Liver (tissue), 9 donors: Measurements from ENCODE around the gene C19orf67. TPM values are rescaled to one million over a fixed set of nuclear protein-coding genes. Genes with fewer than 3 reads are reported as not detected.

Source experiments
- DNase-seq: peaks from one replicate; pipeline ENCODE4 v3.0.0-alpha.2; 2017; ENCODE audit warnings: low spot score
- H3K27ac ChIP-seq, 2 donors: one replicate each; pipeline ENCODE4 v1.7.0; 2013; ENCODE audit warnings: inconsistent platforms in 2 of 2, low read length in 2 of 2, control low read depth in 1 of 2, low read depth in 1 of 2, mild to moderate bottlenecking in 1 of 2
- H3K27me3 ChIP-seq, 4 donors: one replicate each; pipeline versions ENCODE4 v1.6.1 to v1.7.0; 2013; ENCODE audit warnings: low read length in 3 of 4, inconsistent platforms in 1 of 4, mild to moderate bottlenecking in 1 of 4, moderate library complexity in 1 of 4; ENCODE audit not compliant: control insufficient read depth in 4 of 4, insufficient read depth in 4 of 4
- H3K36me3 ChIP-seq, 4 donors: one replicate each; pipeline versions ENCODE4 v1.6.1 to v1.7.0; 2013; ENCODE audit warnings: low read length in 3 of 4, mild to moderate bottlenecking in 3 of 4, low read depth in 1 of 4, moderate library complexity in 1 of 4; ENCODE audit not compliant: control insufficient read depth in 4 of 4, insufficient read depth in 3 of 4
- H3K4me1 ChIP-seq, 4 donors: one replicate each; pipeline versions ENCODE4 v1.6.1 to v1.7.0; 2013; ENCODE audit warnings: low read length in 3 of 4, mild to moderate bottlenecking in 3 of 4, moderate library complexity in 1 of 4; ENCODE audit not compliant: control insufficient read depth in 4 of 4, insufficient read depth in 4 of 4
- H3K4me3 ChIP-seq, 3 donors: one replicate each; pipeline versions ENCODE4 v1.6.1 to v1.7.0; 2013; ENCODE audit warnings: low read length in 3 of 3, control low read depth in 1 of 3, low read depth in 1 of 3, mild to moderate bottlenecking in 1 of 3
- H3K9ac ChIP-seq, 2 donors: one replicate each; pipeline ENCODE4 v1.7.0; 2013; ENCODE audit warnings: low read length in 2 of 2, mild to moderate bottlenecking in 2 of 2, moderate library complexity in 2 of 2, control low read depth in 1 of 2, low read depth in 1 of 2
- H3K9me3 ChIP-seq, 4 donors: one replicate each; pipeline versions ENCODE4 v1.6.1 to v1.7.0; 2013; ENCODE audit warnings: low read length in 3 of 4; ENCODE audit not compliant: control insufficient read depth in 4 of 4
- ATF3 ChIP-seq: IDR thresholded peaks from 2 replicates; pipeline ENCODE4 v1.6.1; 2016; ENCODE audit warnings: antibody characterized with exemption
- CTCF ChIP-seq: fragments of 150-350 bp; IDR thresholded peaks from 2 replicates; pipeline ENCODE4 v1.5.1; 2017; ENCODE audit warnings: improper control_type of control experiment, low read depth, low read length; ENCODE audit not compliant: missing input control
- EGR1 ChIP-seq, 2 donors: IDR thresholded peaks; 2 replicates each; pipeline ENCODE4 v1.6.1; 2016 to 2018; ENCODE audit warnings: antibody characterized with exemption in 2 of 2, low read depth in 2 of 2
- FOXA1 ChIP-seq: IDR thresholded peaks from 2 replicates; pipeline ENCODE4 v1.6.1; 2016; ENCODE audit warnings: antibody characterized with exemption
- GABPA ChIP-seq, 2 donors: IDR thresholded peaks in 1 of 2; conservative IDR thresholded peaks in 1 of 2; 2 replicates each; pipeline ENCODE4 v1.6.1; 2016; ENCODE audit warnings: antibody characterized with exemption in 2 of 2, mild to moderate bottlenecking in 1 of 2, moderate library complexity in 1 of 2
- HNF4A ChIP-seq, 2 donors: conservative IDR thresholded peaks; 2 replicates each; pipeline ENCODE4 v1.6.1; 2016; ENCODE audit warnings: antibody characterized with exemption in 2 of 2, mild to moderate bottlenecking in 2 of 2
- JUND ChIP-seq, 2 donors: IDR thresholded peaks; 2 replicates each; pipeline ENCODE4 v1.6.1; 2016; ENCODE audit warnings: antibody characterized with exemption in 2 of 2
- NR2F2 ChIP-seq: IDR thresholded peaks from 2 replicates; pipeline ENCODE4 v1.6.1; 2016; ENCODE audit warnings: antibody characterized with exemption
- RXRA ChIP-seq, 2 donors: IDR thresholded peaks; 2 replicates each; pipeline ENCODE4 v1.6.1; 2017 to 2018; ENCODE audit warnings: antibody characterized with exemption in 2 of 2, mild to moderate bottlenecking in 1 of 2
- SP1 ChIP-seq: IDR thresholded peaks from 2 replicates; pipeline ENCODE4 v1.6.1; 2018; ENCODE audit warnings: antibody characterized with exemption, mild to moderate bottlenecking
- TAF1 ChIP-seq: conservative IDR thresholded peaks from 2 replicates; pipeline ENCODE4 v1.6.1; 2016; ENCODE audit warnings: antibody characterized with exemption, mild to moderate bottlenecking
- ZBTB33 ChIP-seq: IDR thresholded peaks from 2 replicates; pipeline ENCODE4 v1.6.1; 2016; ENCODE audit warnings: antibody characterized with exemption
- WGBS: extraction: QIAGEN DNeasy Blood & Tissue Kit; methylation state at CpG from one replicate; pipeline ENCODE4 v1.1.7; 2013; 5-methylcytosine and 5-hydroxymethylcytosine counted together
- polyA plus RNA-seq, 2 donors: library from polyadenylated mRNA; stranded (reverse) in 1 of 2; unstranded in 1 of 2; fragments of 200-250 nt in 1 of 2; fragments of >200 nt in 1 of 2; fragmentation: Nextera tagmentation in 1 of 2; extraction: Ambion mirVana in 1 of 2; gene quantifications; one replicate each; pipeline versions ENCODE4 v1.2.1 to v1.2.3, GENCODE V29; 2013 to 2015
- total RNA-seq, 2 donors: library from RNA; depleted of rRNA; stranded (reverse); fragments of >200 nt; gene quantifications; one replicate each; pipeline ENCODE4 v1.2.3, GENCODE V29; 2014
- TF ChIP-seq, protein P1 (sequence below): IDR thresholded peaks from 2 replicates; pipeline ENCODE4 v1.6.1; 2016; ENCODE audit warnings: antibody characterized with exemption, mild to moderate bottlenecking
- TF ChIP-seq, protein P2 (sequence below): IDR thresholded peaks from 2 replicates; pipeline ENCODE4 v1.6.1; 2016; ENCODE audit warnings: antibody characterized with exemption
- donor health status: healthy.
- donor health status: healthy.
- donor health status: healthy.
- donor health status: healthy.
- donor health status: healthy.

C19orf67 gene
- total and polyA plus RNA-seq, 4 donors = 0.25 TPM; not detected in 3

DNA sequence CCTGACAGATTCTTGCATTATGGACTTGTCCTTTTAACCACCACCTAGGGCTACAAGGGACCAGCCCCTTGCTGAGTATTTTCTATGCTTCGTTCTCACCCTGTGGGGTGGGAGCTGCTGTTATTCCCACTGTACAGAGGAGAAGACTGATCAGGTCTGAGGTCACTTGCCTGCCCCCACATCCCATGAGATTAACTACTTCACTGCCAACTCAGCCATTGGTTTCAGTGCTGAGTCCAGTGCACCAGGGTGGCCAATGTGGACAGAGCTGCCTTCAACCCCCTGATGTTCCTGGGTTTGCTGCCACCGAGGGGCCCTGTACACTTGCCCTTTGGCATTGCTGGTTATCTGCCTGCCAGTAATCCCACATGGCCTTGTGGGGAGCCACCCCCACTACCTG lies 25.1 kb upstream of the C19orf67 start:
- TF ChIP-seq JUND (IDR thresholded peaks at IDR 0.05) (no peak), ZBTB33 (no peak), ATF3 (no peak), SP1 (no peak), CTCF (no peak), FOXA1 (no peak), EGR1 (IDR thresholded peaks at IDR 0.05; ENCODE audit: low read depth in 2 of 2) (no peak), TAF1 (no peak), GABPA (IDR thresholded peaks at IDR 0.05 in 1 of 2, conservative IDR thresholded peaks at IDR 0.05 in 1 of 2) (no peak), HNF4A (conservative IDR thresholded peaks at IDR 0.05) (no peak)
- TF ChIP-seq, protein P1, sequence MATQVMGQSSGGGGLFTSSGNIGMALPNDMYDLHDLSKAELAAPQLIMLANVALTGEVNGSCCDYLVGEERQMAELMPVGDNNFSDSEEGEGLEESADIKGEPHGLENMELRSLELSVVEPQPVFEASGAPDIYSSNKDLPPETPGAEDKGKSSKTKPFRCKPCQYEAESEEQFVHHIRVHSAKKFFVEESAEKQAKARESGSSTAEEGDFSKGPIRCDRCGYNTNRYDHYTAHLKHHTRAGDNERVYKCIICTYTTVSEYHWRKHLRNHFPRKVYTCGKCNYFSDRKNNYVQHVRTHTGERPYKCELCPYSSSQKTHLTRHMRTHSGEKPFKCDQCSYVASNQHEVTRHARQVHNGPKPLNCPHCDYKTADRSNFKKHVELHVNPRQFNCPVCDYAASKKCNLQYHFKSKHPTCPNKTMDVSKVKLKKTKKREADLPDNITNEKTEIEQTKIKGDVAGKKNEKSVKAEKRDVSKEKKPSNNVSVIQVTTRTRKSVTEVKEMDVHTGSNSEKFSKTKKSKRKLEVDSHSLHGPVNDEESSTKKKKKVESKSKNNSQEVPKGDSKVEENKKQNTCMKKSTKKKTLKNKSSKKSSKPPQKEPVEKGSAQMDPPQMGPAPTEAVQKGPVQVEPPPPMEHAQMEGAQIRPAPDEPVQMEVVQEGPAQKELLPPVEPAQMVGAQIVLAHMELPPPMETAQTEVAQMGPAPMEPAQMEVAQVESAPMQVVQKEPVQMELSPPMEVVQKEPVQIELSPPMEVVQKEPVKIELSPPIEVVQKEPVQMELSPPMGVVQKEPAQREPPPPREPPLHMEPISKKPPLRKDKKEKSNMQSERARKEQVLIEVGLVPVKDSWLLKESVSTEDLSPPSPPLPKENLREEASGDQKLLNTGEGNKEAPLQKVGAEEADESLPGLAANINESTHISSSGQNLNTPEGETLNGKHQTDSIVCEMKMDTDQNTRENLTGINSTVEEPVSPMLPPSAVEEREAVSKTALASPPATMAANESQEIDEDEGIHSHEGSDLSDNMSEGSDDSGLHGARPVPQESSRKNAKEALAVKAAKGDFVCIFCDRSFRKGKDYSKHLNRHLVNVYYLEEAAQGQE = no peak
- H3K9ac ChIP-seq = no peak overlapping the region
- no peaks in the 10 kb centered on the region for H3K9me3 ChIP-seq
- no peaks in the 10 kb centered on the region for H3K27me3 ChIP-seq
- DNase-seq = no peak
- peaks cover 4 to 9% (median 7%) of the 10 kb centered on the region in 4 donors for H3K36me3 ChIP-seq
- no peak overlapping the region for H3K4me3 ChIP-seq
- no peak overlapping the region for H3K27ac ChIP-seq
- peaks cover 15 to 42% (median 36%) of the 10 kb centered on the region in 4 donors for H3K4me1 ChIP-seq
- WGBS = 60% methylated on average over 2 of the region's 2 CpGs

DNA sequence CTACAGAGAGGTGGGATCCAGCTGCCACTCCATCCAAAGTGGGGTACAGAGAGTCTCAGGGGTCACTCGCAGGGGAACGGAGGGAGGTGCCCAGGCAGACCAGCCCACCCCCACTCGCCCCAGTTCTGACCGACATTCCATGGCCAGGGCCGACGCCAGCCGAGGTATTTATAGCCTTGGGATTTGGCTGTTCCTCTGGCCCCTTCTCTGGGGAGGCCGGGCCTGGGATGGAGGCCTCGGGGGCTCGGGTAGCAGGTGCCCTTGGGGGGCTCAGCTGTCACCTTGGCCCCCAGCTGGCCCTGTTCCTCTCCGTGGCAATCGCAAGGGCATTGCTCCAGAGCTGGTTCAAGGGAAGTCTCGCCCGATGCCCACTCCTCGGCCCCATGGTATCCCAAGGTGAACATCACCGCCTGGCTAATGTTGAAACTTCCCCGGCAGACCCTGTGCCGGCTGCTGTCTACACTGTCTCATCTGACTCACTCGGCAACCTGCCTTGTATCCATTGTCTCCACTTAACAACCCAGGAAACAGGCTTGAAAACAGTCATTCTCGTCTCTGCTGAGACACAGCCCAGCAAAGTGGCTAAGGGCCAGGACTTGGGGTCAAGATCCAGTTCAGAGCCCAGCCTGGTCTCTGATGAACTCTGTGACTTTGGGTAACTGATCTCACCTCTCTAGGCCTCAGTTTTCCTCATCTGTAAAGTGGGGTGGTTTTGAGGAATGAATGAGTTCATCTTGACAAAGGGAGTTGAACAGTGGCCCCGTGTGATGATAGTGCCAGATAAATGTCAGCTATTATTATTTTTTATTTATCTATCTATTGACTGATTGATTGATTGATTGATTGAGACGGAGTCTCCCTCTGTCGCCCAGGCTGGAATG lies 22.2 kb upstream of the C19orf67 start:
- Histone ChIP-seq H3K27me3 (no peaks in the 10 kb centered on the region), H3K36me3 (peaks cover 11 to 23% (median 15%) of the 10 kb centered on the region in 4 donors), H3K9me3 (no peaks in the 10 kb centered on the region), H3K27ac (peak overlapping the region; percentile 1 to 20), H3K9ac (no peak overlapping the region), H3K4me1 (peaks cover 8 to 18% (median 13%) of the 10 kb centered on the region in 4 donors), H3K4me3 (no peak overlapping the region)
- no peak for TF ChIP-seq ATF3
- TF ChIP-seq JUND (IDR thresholded peaks at IDR 0.05) = no peak
- no peak for TF ChIP-seq ZBTB33
- no peak for TF ChIP-seq GABPA (IDR thresholded peaks at IDR 0.05 in 1 of 2, conservative IDR thresholded peaks at IDR 0.05 in 1 of 2)
- TF ChIP-seq, protein P2, sequence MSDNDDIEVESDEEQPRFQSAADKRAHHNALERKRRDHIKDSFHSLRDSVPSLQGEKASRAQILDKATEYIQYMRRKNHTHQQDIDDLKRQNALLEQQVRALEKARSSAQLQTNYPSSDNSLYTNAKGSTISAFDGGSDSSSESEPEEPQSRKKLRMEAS = no peak
- TF ChIP-seq RXRA (IDR thresholded peaks at IDR 0.05) = peak in 1 of 2 donors; percentile 54
- TF ChIP-seq NR2F2 = peak; percentile 19
- TF ChIP-seq HNF4A (conservative IDR thresholded peaks at IDR 0.05) = peak in 1 of 2 donors; percentile 7
- TF ChIP-seq EGR1 (IDR thresholded peaks at IDR 0.05; ENCODE audit: low read depth in 2 of 2) = no peak
- no peak for TF ChIP-seq FOXA1
- 84% methylated on average over 23 of the region's 23 CpGs for WGBS
- DNase-seq = no peak
